LoVo (cell line): ENCODE results near the gene KBTBD7.
A peak's percentile ranks its signal among the peaks of the same experiment; 100 is the strongest.

Source experiments
- DNase-seq: peaks from one replicate; pipeline ENCODE4 v3.0.0-alpha.2; 2016; ENCODE audit warnings: low spot score

KBTBD7 gene, protein sequence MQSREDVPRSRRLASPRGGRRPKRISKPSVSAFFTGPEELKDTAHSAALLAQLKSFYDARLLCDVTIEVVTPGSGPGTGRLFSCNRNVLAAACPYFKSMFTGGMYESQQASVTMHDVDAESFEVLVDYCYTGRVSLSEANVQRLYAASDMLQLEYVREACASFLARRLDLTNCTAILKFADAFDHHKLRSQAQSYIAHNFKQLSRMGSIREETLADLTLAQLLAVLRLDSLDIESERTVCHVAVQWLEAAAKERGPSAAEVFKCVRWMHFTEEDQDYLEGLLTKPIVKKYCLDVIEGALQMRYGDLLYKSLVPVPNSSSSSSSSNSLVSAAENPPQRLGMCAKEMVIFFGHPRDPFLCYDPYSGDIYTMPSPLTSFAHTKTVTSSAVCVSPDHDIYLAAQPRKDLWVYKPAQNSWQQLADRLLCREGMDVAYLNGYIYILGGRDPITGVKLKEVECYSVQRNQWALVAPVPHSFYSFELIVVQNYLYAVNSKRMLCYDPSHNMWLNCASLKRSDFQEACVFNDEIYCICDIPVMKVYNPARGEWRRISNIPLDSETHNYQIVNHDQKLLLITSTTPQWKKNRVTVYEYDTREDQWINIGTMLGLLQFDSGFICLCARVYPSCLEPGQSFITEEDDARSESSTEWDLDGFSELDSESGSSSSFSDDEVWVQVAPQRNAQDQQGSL

DNA sequence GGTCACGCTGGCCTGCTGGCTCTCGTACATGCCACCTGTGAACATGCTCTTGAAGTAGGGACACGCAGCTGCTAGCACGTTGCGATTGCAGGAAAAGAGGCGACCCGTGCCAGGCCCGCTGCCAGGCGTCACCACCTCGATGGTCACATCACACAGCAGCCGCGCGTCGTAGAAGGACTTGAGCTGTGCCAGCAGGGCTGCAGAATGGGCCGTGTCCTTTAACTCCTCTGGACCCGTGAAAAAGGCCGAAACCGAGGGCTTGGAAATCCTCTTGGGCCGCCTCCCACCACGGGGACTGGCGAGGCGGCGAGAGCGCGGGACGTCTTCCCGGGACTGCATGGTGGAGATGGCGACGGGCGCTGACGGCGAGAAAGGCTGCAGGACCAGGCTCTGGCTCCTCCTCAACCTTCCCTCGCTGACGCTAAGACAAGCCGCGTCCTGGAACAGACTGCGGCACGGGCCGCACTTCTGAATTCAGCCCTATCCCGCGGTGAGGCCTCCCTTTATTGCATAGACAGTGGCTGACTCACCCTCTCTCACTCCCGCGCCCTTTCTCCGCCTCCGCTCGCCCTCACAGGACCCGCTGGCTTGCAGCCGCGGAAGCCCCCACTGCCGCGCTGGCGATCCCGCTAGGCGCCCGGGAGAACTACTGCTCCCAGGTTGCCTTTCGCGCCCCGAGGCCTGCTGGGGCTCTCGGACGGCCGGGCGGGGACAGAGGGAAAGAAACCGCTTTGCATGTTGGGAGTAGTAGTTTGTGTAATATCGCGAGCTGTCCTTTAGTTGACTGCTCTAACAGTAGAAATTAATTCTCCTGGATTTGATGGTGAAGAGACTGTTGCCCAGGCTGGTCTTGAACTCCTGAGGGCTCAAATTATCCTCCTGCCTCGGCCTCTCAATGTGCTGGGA, at the start of gene KBTBD7:
KBTBD7 (minus strand) TSS at position 651 of the 906 bp plus-strand sequence; CDS start at position 339, 312 bp downstream.
- DNase-seq = peak; percentile 94

DNA sequence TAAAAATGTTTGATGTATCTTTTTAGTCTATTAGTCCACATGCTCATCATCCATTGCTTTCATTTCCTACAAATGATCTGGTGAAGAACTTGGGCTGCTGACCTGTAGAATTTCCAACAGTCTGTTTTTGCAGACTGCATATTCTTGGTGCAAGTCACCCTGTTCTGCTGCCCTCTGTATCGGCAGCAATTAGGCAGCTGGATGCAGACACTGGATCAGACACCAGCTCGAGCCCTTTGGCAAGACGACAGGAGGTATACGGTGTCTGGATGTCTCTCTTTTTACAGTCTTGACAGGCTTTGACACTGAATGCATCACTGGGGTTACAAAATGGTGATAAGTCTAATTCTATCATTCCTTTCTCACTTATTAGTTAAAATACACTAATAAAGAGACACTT, 47.3 kb upstream of the KBTBD7 start:
- no peak for DNase-seq

DNA sequence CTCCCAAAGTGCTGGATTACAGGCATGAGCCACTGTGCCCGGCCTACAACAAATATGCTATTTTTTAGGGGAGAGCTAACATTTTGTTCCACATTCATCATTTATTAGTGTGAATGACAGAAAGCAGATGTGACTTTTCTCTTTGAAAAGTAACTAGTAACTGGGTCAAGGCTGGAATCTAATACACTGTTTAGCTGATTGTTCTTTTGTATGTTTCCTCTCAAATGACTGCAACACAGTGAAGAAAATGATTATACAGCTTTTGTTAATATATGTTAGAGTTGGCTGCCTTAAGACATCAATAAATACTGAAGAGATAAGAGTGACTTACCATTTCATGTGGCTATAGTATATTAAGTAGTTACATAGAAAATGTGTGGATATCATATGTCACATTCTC, 42.0 kb upstream of the KBTBD7 start:
- no peak for DNase-seq

DNA sequence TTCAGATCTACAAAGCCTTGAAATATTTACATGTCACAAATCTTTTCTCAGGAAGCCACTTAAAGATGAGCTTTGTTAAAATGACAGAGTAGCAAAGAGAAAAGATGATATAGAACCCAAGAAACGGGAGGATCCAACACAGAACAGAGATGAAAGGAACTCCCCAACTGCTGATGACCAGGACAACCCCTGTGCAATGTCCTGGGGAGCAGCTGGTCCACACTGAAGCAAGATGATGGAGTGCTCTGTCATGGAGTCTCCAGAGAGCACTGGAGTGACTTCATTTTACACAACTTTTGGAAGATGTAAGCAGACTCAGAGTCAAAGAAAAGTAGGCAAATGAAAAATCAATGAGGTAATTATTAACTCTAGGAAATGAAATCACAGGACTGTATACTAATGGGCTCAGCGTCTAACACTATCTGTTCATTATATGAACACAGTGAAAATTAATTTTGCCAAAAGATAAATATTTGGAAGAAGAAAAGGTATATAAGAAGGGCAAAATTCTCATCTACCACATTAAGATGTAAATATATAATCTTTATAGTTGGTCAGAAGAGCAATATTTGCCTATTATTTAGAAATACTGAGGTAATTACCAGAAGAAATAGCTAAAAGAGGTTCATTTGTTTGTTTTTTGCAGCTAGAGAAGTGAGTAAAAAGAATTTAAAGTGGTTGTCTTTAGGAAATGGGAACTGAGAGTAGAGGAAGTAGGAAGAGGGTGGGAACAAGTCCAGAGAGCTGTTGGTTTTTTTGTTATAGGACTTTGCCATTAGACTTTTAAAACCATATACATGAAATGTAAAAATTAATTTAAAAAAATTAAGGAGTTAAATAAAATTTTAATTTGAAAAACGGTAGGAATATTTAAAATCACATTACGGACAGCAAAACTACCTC, 38.5 kb upstream of the KBTBD7 start:
- DNase-seq = no peak

DNA sequence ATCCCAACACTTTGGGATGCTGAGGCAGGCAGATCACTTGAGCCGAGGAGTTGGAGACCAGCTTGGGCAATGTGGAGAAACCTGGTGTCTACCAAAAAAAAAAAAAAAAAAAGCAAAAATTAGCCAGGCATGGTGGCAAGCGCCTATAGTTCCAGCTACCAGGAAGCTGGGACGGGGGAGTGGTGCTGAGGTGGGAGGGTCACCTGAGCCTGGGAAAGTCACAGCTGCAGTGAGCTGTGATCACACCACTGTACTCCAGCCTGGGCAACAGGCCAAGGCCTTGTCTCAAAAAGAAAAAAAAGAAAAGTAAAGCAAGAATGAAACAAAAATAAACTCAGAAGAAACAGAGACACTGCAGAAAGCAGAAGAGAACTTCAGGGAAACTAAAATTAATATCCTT, 37.4 kb upstream of the KBTBD7 start:
- peak; percentile 48 for DNase-seq

DNA sequence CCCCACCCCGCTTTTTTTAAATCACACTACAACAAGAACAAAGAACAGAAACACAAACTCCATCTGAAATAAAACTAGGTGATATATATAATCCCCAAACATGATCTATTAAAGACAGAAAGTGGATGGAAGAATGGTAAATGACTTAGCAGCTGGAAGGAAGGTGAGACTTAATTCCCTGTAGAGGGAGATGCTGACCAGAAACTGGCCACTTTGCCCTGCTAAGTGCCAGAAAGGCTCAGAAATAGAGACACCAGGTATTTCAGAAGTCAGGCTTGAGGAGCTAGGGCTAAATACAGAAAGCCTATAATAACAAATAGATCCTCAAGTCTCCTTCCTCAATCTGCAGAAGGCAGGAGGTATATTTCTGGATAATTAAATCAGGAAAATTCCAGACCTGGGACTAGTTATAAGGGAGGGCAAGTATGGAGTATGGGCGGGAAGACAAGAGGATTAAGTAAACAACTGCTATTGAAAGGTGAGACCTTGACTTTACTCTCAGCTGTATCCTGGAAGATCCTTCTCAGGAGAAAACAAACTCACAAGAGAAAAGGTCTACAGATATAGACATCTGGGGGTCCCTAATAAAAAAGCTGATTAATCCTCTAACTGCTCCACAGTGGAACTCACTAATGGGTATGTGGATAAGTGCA, 36.8 kb upstream of the KBTBD7 start:
- no peak for DNase-seq

DNA sequence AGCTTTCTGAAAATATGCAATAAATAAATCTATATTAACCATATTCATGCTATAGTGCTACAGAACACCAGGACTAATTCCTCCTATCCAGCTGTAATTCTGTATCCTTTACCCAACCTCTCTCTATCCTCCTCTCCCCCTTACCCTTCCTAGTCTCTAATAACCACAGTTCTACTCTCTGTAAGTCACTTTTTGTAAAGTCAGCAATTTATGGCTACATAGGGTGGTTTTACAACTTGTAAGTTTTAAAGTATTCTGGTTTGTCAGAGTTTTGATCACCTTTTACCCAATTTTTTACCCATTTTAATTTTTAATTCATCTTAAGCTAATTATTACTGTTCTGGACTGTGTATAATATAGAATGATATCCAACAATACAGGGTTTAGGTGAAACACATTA, 35.0 kb upstream of the KBTBD7 start:
- DNase-seq = no peak

DNA sequence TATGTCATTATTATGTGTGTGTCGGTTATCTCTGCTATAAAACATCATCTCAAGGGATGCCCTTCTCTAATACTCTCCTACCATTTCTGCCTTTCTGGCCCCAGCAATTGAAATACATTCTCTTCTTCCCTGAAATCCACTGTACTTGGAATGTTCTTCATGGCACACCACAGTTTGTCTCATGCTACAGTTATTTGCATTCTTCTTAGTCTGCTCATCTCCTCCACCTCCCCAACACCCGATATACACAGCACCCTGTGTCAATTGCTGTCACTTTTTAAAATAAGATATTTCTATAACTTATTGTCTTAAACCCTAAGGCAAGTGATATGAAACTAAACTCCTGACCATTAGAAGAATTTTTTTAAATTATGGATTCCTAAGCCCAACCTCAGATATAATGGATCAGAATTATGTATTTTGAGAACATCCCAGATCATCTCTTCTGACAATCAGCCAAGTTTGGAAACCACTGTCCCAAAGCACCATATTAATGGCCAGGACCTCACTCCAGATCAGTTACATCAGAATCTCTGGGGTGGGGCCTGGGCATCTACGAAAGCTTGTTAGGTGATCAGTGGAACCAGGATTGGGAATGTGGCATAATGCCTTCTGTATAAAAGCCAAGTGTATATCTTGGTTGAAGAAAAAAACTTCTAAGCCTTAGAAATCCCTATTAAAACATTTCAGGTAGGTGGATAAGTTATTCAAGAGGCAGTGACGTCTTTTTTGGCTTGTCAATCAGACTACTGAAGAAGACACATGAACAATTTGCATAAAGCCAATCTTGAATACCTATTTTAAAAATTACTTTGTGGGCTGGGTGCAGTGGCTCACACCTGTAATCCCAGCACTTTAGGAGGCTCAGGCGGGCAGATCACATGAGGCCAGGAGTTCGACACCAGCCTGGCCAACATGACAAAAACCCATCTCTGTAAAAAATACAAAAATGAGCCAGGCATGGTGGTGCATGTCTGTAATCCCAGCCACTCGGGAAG, 30.0 kb upstream of the KBTBD7 start:
- no peak for DNase-seq

DNA sequence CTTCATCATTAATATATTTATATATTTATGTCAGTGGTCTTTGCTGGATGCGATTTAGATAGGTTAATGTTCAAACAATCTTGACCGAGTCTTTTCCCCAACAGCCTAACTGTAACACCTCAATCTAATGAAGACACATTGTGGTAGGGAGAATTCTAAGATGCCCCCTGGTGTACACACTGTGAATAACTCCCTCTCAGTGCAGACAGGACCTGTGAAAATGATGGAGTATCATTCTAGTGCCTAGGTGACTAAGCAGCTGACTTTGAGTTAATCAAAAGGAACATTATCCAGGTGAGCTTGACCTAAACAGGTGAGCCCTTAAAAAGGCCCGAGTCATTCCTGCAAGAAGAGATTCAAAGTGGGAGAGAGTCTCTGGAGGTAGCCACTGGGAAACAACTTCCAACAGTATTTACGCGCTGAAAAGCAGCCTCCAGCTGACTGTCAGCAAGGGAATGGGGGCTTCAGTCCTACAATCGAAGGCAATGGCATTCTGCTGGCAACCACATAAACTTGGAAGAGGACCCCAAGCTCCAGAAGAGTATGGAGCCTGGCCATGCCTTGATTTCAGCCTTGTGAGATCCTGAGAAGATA, 28.0 kb upstream of the KBTBD7 start:
- peak; percentile 56 for DNase-seq

DNA sequence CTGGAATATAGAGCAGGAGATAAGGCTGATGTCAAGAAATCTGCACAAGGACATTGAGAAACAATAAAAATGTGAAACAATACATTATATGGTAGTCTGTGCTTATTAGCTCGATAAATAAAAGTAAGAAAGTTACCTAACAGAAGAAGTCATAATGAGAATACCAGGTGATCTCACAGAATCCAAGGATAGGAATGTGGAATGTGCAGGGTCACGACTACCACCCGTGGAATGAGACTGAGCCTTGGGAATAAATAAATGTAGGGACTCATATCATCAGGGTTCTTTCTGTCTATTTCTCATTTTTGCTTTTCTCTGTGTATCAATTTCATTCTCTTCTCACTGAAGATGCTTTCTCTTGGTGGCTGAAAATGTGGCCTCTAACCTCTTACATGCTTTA, 26.0 kb upstream of the KBTBD7 start:
- no peak for DNase-seq

DNA sequence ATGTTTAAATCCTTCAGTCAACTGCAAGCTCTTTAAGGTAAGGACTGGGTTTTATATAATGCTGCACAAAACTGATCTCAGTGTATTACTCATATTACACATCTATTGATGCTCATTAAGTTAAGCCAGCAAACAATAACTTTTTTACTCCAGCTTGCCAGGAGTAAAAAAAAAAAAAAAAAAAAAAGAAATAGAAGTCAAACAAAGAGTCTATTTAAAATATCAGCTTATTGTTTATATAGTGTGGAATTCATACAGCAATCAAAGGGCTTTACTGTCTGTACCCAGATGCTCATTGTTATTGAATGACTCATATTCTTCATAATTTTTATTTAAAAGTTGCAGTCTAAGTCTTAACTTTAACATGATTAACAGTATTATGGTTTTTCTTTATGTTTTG, 21.8 kb upstream of the KBTBD7 start:
- no peak for DNase-seq

DNA sequence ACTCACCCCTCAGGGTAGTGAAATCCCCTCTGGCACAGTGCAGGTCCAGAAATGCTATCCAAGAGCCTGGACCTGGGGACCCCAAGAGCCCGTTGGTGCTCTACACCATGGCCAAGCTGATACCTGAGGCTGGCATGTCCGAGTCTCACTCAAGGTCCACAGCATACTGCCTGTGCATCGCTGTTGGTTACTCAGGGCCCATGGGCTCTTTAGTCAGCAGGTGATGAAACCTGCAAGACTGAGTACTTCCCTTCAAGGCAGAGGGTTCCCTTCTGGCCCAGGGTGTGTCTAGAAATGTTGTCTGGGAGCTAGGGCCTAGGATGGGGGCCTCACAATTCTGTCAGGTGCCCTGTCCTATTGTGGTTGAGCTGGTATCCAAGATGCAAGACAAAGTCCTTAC, 19.6 kb upstream of the KBTBD7 start:
- DNase-seq = no peak

DNA sequence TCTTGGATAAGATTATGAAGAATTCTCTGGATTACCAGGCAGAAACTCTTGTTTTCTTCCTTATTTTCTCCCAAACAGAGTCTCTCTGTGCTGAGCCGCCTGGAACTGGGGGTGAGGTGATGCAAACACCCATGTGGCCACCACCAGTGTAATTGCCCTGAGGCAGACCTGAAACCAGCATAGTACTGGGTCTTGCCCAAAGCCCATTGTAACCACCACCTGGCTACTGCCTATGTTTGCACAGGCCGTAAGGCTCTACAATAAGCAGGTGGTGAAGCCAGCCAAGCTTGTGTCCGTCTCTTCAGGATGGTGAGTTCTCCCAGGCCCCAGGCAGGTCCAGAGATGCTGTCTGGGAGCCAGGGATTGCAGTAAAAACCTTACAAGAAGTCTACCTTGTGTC, 18.9 kb upstream of the KBTBD7 start:
- no peak for DNase-seq

DNA sequence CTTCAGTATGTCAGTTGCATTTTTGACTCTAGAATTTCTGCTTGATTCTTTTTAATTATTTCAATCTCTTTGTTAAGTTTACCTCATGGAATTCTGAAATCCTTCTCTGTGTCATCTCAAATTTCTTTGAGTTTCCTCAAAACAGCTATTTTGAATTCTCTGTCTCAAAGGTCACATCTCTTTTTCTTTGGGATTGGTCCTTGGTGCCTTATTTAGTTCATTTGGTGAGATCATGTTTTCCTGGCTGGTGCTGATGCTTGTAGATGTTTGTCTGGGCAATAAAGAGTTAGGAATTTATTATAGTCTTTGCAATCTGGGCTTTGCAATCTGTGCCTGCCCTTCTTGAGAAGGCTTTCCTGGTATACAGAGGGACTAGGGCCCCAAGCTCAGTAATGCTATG, 18.5 kb upstream of the KBTBD7 start:
- DNase-seq = no peak

DNA sequence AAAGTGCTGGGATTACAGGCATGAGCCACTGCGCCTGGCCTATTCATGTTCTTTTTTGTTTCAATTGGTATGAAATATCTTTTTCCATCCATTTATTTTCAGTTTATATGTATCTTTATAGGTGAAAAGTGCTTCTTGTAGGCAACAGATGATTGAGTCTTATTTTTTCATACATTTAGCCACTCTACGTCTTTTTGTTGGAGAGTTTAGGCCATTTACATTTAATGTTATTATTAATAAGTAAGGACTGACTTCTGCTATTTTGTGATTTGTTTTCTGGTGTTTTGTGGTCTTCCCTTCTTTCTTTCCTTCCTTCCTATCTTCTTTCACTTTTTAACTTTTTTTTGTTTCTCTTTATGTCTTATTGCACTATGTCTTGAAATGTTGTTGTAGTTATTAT, 16.7 kb upstream of the KBTBD7 start:
- DNase-seq = no peak

DNA sequence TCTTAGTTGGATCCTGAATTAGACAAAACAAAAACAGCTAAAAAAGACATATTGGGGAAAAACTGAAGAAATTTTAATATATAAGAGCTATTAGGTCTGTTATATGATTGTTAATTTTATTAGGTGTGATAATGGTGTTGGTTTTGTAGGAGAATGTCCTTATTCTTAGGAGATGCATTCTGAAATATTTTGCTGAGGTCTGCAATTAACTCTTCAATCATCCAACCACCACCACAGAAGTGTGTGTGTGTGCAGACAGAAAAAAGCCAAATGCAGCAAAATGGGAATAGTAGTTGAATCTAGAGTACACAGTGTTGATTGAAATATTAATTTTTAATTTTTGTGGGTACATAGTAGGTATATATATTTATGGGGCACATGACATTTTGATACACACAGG, 12.1 kb upstream of the KBTBD7 start:
- no peak for DNase-seq

DNA sequence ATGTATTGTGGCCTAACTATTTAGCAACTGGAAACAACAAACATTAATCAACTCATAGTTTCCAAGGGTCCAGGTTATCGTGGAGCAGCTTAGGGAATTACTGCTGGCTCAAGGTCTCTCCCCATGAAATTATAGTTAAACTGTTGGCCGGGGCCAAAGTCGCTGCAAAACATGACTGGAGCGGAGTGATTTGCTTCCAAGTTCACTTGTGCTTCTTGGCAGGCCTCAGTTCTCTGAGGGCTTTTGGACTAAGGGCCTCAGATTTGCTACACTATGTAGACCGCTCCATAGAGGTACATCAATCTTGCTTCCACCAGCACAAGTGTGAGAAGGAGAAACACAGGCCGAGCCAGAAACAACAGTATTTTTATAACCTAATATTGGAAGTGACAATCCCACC, 9.4 kb upstream of the KBTBD7 start:
- DNase-seq = no peak

DNA sequence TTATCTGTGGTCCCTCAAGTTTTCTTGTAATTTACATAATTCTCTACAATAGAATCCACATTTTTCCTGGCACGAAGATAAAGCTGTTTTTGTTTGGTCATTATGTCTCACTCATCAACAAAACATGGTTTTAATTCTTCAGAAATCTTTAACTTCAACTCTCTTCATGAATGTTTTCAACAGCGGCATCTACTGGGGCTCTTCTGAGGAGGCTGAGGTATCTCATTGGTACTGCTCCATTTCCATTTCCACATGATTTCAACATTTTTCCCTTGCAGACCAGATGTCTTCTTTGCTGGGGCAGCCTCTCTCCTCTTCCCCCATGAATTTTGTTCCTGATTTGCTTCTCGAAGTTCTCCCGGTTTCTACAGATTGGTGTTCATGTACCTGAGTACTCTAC, 5.8 kb upstream of the KBTBD7 start:
- DNase-seq = no peak

DNA sequence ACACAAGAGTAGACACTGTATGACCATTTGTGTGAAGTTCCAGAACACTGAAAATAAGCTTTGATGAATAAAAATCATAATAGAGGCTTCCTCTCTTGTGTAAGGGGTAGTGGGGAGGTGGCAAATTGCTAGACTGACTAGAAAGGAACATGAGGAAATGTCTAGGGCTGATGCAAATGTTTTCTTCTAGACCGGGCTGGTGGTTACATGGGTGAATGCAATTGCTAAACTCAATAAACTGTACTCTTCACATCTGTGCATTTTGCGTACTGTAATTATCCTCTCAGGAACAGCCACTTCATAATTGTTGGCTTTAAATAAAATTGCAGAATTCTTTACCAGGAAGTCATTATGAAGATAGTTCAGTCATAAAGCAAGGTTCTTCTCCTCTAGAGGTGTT, 5.2 kb upstream of the KBTBD7 start:
- DNase-seq = no peak
